DMS114 treated with DMSO at 0.1 percent for 48 hours (cell line): ENCODE results near the gene DBN1.

ENCODE experiments used
- DNase-seq: peaks from one replicate; lab custom pipeline; 2025; ENCODE audit not compliant: unreplicated experiment; lab: John Stamatoyannopoulos, UW

DBN1 gene

GRCh38 chr5:177457852-177458681 is 15.4 kb downstream of the DBN1 start:
- no peak for DNase-seq

- DNase-seq = peak; percentile 95
Measured at GRCh38 chr5:177456976-177457851, 16.2 kb downstream of the DBN1 start.

GRCh38 chr5:177456591-177456964 is 16.9 kb downstream of the DBN1 start:
- DNase-seq = no peak

- DNase-seq = peak; percentile 84
Measured at GRCh38 chr5:177455661-177456590, 17.5 kb downstream of the DBN1 start.

GRCh38 chr5:177455036-177455660 is 18.3 kb downstream of the DBN1 start:
- DNase-seq = peak; percentile 62

- peak; percentile 76 for DNase-seq
Measured at GRCh38 chr5:177454397-177455035, 18.9 kb downstream of the DBN1 start.

GRCh38 chr5:177453852-177454396 is 19.5 kb downstream of the DBN1 start:
- DNase-seq = no peak

- DNase-seq = no peak
Measured at GRCh38 chr5:177452688-177453638, 20.5 kb downstream of the DBN1 start.

- DNase-seq = no peak
Measured at GRCh38 chr5:177450667-177451424, 22.6 kb downstream of the DBN1 start.

GRCh38 chr5:177449140-177450061 is 24.0 kb downstream of the DBN1 start:
- DNase-seq = no peak

- no peak for DNase-seq
Measured at GRCh38 chr5:177448244-177448950, 25.0 kb downstream of the DBN1 start.

GRCh38 chr5:177447611-177448243 is 25.7 kb downstream of the DBN1 start:
- no peak for DNase-seq

- no peak for DNase-seq
Measured at GRCh38 chr5:177447066-177447610, 26.3 kb downstream of the DBN1 start.

GRCh38 chr5:177446200-177447065 is 27.0 kb downstream of the DBN1 start, which contains the start of gene PRR7:
Gene PRR7 (plus strand): TSS chr5:177446814. CDS start chr5:177455068, 8,254 bp downstream.
- peak; percentile 45 for DNase-seq

GRCh38 chr5:177445917-177446199 is 27.6 kb downstream of the DBN1 start:
- DNase-seq = no peak
